ENCODE results near the gene MTG1.

MTG1 gene

DNA sequence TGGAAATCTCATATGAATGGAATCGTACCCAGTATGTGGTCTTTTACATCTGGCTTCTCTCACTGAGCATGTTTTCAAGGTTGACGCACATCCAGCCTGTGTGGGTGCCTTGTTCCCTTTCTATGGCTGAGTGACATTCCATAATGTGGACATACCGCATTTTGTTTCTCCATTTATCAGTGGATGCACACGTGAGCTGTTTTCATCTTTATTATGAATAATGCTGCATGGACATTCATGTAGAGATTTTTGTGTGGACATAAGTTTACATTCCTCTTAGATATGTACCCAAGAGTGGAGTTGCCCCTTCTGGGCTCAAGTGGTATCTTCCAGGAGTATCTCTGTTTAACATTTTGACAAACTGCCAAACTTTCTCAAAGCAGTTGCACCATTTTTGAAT is 58.5 kb downstream of the MTG1 start:
- no peak for DNase-seq (ENCODE audit: low read depth in 3 of 3)

- DNase-seq (ENCODE audit: low read depth in 3 of 3) = no peak
Observed at GRCh38 chr10:133453516-133454203, 59.7 kb downstream of the MTG1 start, which contains the start of gene SCART1. SCART1 (plus strand) TSS chr10:133453945; CDS start chr10:133453998, 53 bp downstream.

DNA sequence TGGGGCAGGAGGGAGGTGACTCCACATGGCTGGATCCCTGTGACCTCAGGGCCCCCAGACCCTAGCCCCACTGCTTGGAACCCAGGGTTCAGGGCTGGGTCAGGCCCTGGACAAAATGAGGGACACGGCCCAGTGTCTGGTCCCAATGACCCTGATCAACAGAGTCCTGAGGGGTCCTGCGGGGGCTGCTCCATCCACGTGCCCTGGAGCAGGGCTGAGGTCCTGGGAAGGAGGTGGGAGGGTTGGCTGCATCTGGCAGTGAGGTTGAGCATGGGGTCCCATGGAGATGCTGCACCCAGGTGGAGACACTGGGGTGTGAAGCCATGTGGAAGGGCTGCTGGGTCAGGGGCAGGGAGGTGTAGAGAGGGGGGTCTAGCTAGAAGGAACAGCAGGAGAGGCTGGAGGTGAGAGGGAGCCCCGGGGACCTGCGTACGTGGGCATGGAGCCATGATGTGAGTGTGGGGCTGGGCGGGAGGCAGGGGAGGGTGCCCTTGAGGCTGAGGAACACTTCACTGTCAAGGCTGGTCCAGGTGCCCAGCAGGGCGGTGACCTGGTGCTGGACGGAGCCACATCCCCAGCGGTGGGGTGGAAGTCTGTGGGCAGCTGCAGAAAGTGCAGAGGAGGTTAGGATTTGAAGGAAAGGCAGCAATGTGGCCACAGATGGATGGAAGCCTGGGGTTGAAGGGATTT is 60.4 kb downstream of the MTG1 start:
- DNase-seq (ENCODE audit: low read depth in 3 of 3) = no peak

DNA sequence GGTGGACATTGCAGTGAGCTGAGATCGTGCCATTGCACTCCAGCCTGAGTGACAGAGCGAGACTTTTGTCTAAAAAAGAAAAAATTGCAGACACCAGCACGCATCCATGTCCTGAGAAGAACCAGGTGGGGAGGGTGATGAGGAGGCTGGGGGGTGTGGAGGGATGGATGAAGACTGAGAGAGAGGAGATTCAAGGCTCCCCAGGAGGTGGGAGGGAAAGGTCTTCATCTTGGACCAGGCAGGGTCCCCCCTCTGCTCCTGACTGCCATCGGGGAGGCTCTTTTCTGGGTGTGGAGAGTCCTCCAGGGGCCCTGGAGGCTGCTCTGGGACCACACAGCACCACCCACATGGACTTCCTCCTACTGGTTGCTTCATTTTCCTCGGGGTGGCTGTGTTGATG is 61.2 kb downstream of the MTG1 start:
- no peak for DNase-seq (ENCODE audit: low read depth in 3 of 3)

DNA sequence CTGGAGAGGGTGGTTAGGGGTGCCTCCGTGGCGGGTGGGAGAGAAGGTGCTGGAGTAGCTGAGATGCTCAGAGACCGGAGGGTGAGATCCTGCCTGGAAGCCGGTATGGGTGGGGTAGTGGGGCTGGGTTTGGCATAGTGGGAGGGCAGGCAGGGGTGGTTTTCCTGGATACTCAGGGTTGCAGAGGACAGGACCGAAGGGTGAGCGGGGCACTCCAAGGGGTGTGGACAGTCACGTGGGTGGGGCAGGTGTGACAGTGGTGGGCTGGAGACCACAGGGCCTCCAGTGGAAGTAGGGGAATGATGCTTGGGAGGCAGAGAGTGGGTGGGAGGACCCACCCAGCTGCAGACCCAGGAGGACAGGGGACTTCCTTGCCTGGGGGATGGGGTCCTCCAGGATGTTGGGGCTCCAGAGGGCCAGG is 61.7 kb downstream of the MTG1 start:
- DNase-seq (ENCODE audit: low read depth in 3 of 3) = no peak

- DNase-seq (ENCODE audit: low read depth in 3 of 3) = no peak
Observed at GRCh38 chr10:133456041-133456951, 62.3 kb downstream of the MTG1 start.

DNA sequence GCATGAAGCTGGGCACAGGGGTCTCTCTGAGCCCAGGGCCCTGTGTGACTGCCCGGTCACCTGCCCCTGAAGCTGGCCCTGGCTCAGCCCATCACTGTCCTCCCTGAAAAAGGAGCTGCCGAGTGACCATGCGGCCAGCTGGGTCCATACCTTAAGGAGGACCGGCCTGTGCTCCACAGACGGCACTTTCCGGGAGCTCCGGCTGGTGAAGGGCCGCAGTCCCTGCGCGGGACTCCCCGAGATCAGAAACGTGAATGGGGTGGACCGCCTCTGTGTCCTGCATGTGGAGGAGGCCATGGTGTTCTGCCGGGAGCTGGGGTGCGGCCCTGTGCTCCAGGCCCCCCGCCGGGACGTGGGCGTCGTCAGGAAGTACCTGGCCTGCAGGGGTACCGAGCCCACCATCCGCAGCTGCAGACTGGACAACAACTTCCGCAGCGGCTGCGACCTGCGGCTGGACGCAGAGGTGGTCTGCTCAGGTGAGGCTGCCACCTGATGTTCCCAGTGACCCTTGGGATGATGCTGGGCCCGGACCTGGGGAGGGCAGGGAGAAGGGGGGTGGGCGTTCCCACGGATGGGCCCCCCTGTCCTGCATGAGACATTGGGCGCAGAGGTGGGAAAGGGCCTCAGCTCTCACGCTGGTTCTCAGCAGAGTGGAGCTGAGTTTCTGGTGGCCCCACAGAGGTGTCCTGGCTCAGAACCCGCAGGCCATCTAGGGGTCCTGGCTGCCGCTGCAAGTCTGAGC is 63.3 kb downstream of the MTG1 start:
- no peak for DNase-seq (ENCODE audit: low read depth in 3 of 3)

GRCh38 chr10:133458021-133458709 is 64.2 kb downstream of the MTG1 start:
- no peak for DNase-seq (ENCODE audit: low read depth in 3 of 3)

DNA sequence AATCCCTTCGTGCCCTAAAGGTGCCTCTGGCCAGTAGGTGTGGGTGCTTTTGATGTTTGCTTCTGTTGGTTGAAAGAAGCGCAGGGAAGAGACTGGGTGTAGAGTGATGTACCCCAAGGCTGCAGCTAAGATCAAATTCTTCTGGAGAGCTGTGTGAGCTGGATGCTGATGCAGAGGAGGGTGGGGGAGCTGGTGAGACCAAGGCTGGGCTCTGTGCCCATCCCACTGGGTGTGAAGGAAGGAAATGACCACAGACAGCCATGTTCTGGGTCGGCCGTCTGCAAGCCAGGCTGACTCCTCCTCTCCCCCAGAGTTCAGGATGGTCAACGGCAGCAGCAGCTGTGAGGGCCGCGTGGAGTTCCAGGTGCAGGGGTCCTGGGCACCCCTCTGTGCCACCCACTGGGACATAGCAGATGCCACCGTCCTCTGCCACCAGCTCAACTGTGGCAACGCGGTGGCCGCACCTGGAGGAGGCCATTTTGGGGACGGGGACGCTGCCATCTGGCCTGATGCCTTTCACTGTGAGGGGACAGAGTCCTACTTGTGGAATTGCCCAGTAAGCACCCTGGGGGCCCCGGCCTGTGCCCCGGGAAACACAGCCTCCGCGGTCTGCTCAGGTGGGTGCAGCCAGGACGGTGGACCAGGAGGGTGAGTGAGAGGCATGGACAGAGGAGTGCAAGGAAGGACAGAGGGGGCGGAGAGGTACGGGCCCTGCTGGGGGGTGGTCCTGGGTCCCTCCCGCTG is 64.9 kb downstream of the MTG1 start:
- DNase-seq (ENCODE audit: low read depth in 3 of 3) = no peak

DNA sequence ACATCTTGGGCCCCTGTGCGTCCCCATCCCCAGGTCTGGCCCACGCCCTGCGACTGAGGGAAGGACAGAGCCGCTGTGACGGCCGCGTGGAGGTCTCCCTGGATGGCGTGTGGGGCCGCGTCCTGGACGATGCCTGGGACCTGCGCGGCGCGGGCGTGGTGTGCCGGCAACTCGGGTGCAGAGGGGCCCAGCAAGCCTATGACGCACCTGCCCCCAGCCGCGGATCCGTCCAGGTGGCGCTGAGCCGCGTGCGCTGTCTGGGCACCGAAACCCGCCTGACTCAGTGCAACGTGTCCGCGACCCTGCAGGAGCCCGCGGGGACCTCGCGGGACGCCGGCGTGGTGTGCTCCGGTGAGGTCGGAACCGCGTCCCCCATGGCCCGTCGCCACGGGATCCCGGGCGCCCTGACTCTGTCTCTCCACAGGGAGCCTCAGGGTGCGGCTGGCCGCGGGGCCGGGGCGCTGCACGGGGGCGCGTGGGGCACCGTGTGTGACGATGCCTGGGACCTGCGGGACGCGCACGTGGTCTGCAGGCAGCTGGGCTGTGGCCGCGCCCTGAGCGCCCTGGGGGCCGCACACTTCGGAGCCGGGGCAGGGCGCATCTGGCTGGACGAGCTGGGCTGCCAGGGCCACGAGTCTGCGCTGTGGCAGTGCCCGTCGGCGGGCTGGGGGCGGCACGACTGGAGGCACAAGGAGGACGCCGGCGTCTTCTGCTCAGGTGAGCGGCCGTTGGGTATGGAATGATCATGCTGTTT is 65.7 kb downstream of the MTG1 start:
- DNase-seq (ENCODE audit: low read depth in 3 of 3) = no peak

DNA sequence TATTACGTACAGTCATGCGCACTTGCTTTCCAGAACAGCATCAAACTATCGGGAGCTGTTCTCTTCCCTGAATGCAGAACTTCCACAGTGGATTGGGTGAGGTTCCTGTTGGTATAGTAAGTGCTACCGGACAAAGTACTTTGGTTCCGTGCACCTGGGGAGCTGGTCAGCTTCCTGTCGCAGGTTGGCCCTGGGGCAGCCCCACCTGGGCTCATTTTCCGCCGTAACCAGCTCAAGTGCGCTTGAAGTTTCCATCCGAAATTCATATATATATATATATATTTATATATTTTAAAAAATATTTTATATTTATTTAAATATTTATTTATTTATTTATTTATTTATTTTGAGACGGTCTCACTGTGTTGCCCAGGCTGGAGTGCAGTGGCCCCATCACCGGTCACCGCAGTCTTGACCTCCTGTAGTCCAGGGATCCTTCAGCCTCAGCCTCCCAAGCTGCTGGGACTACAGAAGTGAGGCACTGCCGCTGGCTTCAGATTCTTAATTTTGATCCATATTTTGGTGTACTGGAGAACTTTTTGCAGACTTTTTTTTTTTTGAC is 66.3 kb downstream of the MTG1 start:
- no peak for DNase-seq (ENCODE audit: low read depth in 3 of 3)

DNA sequence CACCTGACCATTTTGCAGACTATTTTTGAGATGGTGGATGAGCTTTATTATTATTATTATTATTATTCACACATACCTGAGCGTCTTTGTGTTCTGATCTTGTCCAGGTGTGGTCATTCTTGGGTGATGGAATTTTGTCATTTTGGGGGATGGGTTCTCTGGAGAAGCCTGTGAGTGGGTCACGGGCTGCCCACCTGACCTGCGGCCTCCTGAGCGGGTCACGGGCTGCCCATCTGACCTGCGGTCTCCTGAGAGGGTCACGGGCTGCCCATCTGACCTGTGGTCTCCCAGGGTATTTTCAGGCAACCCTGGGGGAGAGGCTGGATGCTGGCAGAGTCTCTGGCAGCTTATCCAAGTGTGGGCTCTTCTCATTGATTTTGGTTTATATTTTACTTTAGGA is 67.1 kb downstream of the MTG1 start:
- no peak for DNase-seq (ENCODE audit: low read depth in 3 of 3)

DNA sequence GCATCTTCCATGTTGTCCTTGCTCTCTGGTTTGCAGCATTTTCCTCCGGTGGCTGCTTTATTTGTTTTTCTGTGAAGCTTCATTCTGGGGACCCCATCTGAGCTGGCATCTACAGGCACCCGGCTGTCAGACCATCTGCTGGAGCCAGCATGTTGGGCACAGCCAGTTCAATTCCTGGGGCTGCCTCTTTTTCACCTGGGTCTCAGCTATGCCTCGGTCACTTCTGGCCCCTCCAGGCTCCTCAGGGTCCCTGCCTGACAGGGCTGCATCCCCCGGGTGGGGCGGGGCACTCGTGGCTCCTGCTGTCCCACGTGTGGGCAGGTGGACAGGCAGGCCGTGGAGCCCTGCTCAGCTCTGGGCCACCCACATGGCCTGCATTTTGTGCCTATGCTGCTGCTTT is 67.9 kb downstream of the MTG1 start:
- no peak for DNase-seq (ENCODE audit: low read depth in 3 of 3)

DNA sequence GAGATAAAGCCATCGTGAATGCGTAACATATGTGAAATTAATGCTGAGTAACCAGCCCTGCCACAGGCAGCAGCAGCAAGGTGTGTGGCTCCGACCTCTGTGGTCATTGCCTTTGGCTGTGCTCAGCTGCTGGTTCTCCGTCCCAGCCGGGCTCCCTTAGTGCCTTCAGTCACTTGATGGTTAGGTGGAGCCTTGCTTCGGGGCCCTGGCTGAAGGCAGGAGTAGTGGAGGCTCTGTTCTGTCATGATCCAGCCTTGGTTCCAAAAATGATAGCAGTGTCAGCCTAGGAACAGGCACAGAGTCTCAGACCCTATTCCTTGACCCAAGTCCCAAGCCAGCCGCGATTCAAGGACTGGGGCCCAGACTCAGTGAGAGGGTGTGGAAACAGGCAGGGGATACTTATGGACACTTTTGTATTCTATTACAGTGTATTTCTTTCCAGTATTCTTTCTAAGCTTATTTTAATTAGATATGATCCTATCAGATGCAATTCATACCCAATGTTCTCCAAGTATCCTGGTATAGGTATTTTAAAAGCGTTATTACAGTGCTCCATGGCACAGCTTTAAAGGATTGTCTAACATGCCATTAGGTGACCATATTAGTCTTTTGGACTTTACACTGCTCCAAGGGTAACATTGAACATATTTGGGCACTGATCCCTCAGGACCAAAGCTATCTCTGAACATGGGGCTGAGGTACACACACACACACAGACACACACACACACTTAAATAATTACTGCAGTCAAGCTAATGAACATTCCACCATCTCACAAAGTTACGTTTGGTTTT is 68.8 kb downstream of the MTG1 start:
- DNase-seq (ENCODE audit: low read depth in 3 of 3) = no peak

DNA sequence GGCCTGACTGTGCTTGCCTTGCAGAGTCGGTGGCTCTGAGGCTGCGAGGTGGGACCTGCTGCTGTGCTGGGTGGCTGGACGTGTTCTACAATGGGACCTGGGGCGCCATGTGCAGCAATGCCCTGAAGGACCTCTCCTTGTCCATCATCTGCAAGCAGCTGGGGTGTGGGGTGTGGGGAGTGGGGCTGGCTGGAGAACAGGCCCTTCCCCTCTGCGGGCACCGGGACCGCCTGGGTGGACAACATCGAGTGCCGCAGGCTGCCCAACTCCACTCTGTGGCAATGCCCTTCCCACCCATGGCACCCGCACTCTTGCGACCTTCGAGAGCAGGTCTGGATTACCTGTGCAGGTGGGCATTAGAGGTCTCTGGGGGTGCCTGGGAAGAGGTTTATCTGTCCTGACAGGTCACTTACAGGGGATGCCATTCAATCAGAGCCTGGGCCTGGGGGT is 70.7 kb downstream of the MTG1 start:
- no peak for DNase-seq (ENCODE audit: low read depth in 3 of 3)

- DNase-seq (ENCODE audit: low read depth in 3 of 3) = no peak
Observed at GRCh38 chr10:133465191-133465949, 71.4 kb downstream of the MTG1 start.

GRCh38 chr10:133465950-133466474 is 72.1 kb downstream of the MTG1 start:
- DNase-seq (ENCODE audit: low read depth in 3 of 3) = no peak
